ENCODE results near the gene PPP3CA.

DNA sequence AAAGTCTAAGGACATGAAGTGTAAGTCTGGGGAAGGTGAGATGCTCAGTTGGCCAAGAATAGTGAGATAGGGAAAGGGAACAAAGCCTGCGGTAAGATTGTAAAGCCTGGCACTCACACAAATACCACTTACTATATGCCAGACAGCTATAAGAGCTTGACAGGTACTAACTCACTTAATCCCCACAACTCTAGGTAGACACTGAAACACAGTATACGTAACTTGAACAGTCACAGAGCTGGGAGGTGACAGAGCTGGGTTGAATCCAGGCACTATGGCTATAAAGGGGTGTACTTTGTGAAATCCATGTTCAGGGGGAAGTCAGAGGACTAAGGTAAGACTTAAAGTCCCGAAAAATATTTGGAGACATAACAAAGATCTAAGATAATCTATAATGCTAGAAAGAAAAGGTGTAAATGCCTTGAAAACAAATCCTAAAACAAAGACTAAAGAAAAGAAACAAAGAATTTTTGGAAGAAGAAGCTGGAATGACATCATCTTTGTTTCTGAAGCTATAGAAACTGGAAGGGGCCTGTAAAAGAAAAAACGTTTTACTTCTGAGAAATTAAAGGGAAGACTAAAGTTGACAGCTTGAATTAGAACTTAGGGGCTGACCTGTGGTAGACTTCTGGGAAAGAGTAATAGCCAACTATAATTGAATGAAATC, 172.5 kb downstream of the PPP3CA start:
- TF ChIP-seq, protein P1, sequence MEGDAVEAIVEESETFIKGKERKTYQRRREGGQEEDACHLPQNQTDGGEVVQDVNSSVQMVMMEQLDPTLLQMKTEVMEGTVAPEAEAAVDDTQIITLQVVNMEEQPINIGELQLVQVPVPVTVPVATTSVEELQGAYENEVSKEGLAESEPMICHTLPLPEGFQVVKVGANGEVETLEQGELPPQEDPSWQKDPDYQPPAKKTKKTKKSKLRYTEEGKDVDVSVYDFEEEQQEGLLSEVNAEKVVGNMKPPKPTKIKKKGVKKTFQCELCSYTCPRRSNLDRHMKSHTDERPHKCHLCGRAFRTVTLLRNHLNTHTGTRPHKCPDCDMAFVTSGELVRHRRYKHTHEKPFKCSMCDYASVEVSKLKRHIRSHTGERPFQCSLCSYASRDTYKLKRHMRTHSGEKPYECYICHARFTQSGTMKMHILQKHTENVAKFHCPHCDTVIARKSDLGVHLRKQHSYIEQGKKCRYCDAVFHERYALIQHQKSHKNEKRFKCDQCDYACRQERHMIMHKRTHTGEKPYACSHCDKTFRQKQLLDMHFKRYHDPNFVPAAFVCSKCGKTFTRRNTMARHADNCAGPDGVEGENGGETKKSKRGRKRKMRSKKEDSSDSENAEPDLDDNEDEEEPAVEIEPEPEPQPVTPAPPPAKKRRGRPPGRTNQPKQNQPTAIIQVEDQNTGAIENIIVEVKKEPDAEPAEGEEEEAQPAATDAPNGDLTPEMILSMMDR (IDR thresholded peaks at IDR 0.05), result no peak
- TF ChIP-seq POLR2AphosphoS5 (IDR thresholded peaks at IDR 0.05), result no peak
